OCI-LY3 (cell line): ENCODE results near the gene APIP.
A peak's percentile ranks its signal among the peaks of the same experiment; 100 is the strongest.

Experiments
- H2AFZ ChIP-seq: fragments of 200-600, 300-600 bp; shearing (Covaris generic); 2 replicates; pipeline ENCODE4 v1.6.0; 2014; ENCODE audit warnings: antibody characterized with exemption, low read depth, low read length
- H3K27ac ChIP-seq: fragments of 200-600, 300-600 bp; sonication (generic); 2 replicates; pipeline ENCODE4 v1.5.1; 2014; ENCODE audit warnings: mild to moderate bottlenecking, low read length, moderate library complexity, mixed read lengths
- H3K27me3 ChIP-seq: fragments of 200-600, 300-600 bp; sonication (generic); 2 replicates; pipeline ENCODE4 v1.6.1; 2014; ENCODE audit warnings: low read depth, low read length, mixed read lengths
- H3K36me3 ChIP-seq: fragments of 200-600, 300-600 bp; sonication (generic); replicated peaks from 2 replicates; pipeline ENCODE3; 2014; ENCODE audit warnings: low read depth, low read length, mixed read lengths
- H3K4me1 ChIP-seq: fragments of 300-600, 200-600 bp; sonication (generic); 2 replicates; pipeline ENCODE4 v1.6.1; 2014; ENCODE audit warnings: low read length, mixed read lengths
- H3K4me2 ChIP-seq: fragments of 200-600, 300-600 bp; sonication (generic); 2 replicates; pipeline ENCODE4 v1.6.1; 2014; ENCODE audit warnings: low read length, mixed read lengths
- H3K4me3 ChIP-seq: fragments of 300-600, 200-600 bp; sonication (generic); 2 replicates; pipeline ENCODE4 v1.5.1; 2014; ENCODE audit warnings: antibody characterized with exemption, mild to moderate bottlenecking, low read length, moderate library complexity
- H3K79me2 ChIP-seq: fragments of 300-600, 200-600 bp; shearing (Covaris generic); 2 replicates; pipeline ENCODE4 v1.6.1; 2014; ENCODE audit warnings: mild to moderate bottlenecking, low read length, mixed read lengths
- H3K9ac ChIP-seq: fragments of 300-600, 200-600 bp; shearing (Covaris generic); 2 replicates; pipeline ENCODE4 v1.6.0; 2014; ENCODE audit warnings: mild to moderate bottlenecking, low read length, moderate library complexity
- H3K9me3 ChIP-seq: fragments of 200-600, 300-600 bp; shearing (Covaris generic); 2 replicates; pipeline ENCODE4 v1.6.1; 2014; ENCODE audit warnings: low read length, mixed read lengths; ENCODE audit not compliant: insufficient read depth
- H4K20me1 ChIP-seq: fragments of 200-600, 300-600 bp; sonication (generic); 2 replicates; pipeline ENCODE4 v1.6.1; 2016; ENCODE audit warnings: low read length, mixed read lengths; ENCODE audit not compliant: insufficient read depth
- CTCF ChIP-seq: fragments of 200-600, 300-600 bp; sonication (generic); IDR thresholded peaks from 2 replicates; pipeline ENCODE4 v1.5.1; 2014; ENCODE audit warnings: antibody characterized with exemption, low read length, low read depth
- EZH2phosphoT487 ChIP-seq: fragments of 200-600 bp; shearing (Covaris generic); IDR thresholded peaks from 2 replicates; pipeline ENCODE4 v1.6.1; 2018; ENCODE audit warnings: antibody characterized with exemption, mixed run types, low read depth

APIP gene

GRCh38 chr11:34928960-34929680 lies 12.9 kb upstream of the APIP start:
- Histone ChIP-seq H3K79me2 (peaks cover 33% of the 10 kb centered on the region), H2AFZ (no peak overlapping the region), H3K9me3 (no peaks in the 10 kb centered on the region), H4K20me1 (peaks cover 8% of the 10 kb centered on the region; the same call in 1 of the 2 replicates), H3K27ac (no peak overlapping the region), H3K27me3 (no peaks in the 10 kb centered on the region), H3K4me1 (peaks cover 15% of the 10 kb centered on the region), H3K9ac (no peak overlapping the region), H3K4me2 (no peak overlapping the region), H3K4me3 (no peak overlapping the region), H3K36me3 (peaks cover 4% of the 10 kb centered on the region)
- TF ChIP-seq CTCF (no peak), EZH2phosphoT487 (no peak)

GRCh38 chr11:34928268-34928959 lies 12.2 kb upstream of the APIP start:
- Histone ChIP-seq H3K9me3 (no peaks in the 10 kb centered on the region), H3K79me2 (peaks cover 33% of the 10 kb centered on the region), H2AFZ (no peak overlapping the region), H4K20me1 (peaks cover 8% of the 10 kb centered on the region; the same call in 1 of the 2 replicates), H3K9ac (no peak overlapping the region), H3K4me2 (no peak overlapping the region), H3K4me1 (peaks cover 15% of the 10 kb centered on the region), H3K27me3 (no peaks in the 10 kb centered on the region), H3K27ac (no peak overlapping the region), H3K4me3 (no peak overlapping the region), H3K36me3 (peaks cover 4% of the 10 kb centered on the region)
- TF ChIP-seq CTCF, result no peak
- no peak for TF ChIP-seq EZH2phosphoT487

- Histone ChIP-seq H3K4me2 (no peak overlapping the region), H3K79me2 (peaks cover 41% of the 10 kb centered on the region), H3K4me1 (peaks cover 15% of the 10 kb centered on the region), H4K20me1 (peaks cover 8% of the 10 kb centered on the region), H2AFZ (no peak overlapping the region), H3K4me3 (no peak overlapping the region), H3K36me3 (no peaks in the 10 kb centered on the region), H3K27ac (no peak overlapping the region), H3K9ac (no peak overlapping the region), H3K9me3 (no peaks in the 10 kb centered on the region), H3K27me3 (no peaks in the 10 kb centered on the region)
- no peak for TF ChIP-seq EZH2phosphoT487
- TF ChIP-seq CTCF, result no peak
Observed at GRCh38 chr11:34926831-34927132, 10.6 kb upstream of the APIP start.

- no peak overlapping the region for H3K27ac ChIP-seq
- no peaks in the 10 kb centered on the region for H3K9me3 ChIP-seq
- H3K4me2 ChIP-seq, result no peak overlapping the region
- H3K36me3 ChIP-seq, result no peaks in the 10 kb centered on the region
- TF ChIP-seq EZH2phosphoT487, result no peak
- TF ChIP-seq CTCF, result peak; percentile 89
- no peaks in the 10 kb centered on the region for H3K27me3 ChIP-seq
- H3K4me3 ChIP-seq, result no peak overlapping the region
- no peak overlapping the region for H3K9ac ChIP-seq
- H4K20me1 ChIP-seq, result peaks cover 8% of the 10 kb centered on the region
- peaks cover 15% of the 10 kb centered on the region for H3K4me1 ChIP-seq
- peaks cover 42% of the 10 kb centered on the region for H3K79me2 ChIP-seq
- no peak overlapping the region for H2AFZ ChIP-seq
Observed at GRCh38 chr11:34926101-34926830, 10.1 kb upstream of the APIP start.
